Muscle layer of duodenum (tissue), 2 donors: ENCODE results near the gene NKX1-1.

Experiments
- H3K27ac ChIP-seq: one replicate; pipeline ENCODE4 v1.7.0; 2013; ENCODE audit warnings: mild to moderate bottlenecking, low read length
- H3K27me3 ChIP-seq: one replicate; pipeline ENCODE4 v1.7.0; 2013; ENCODE audit warnings: low read depth, mild to moderate bottlenecking, control low read depth, low read length
- H3K36me3 ChIP-seq, 2 donors: one replicate each; pipeline ENCODE4 v1.7.0; 2013; ENCODE audit warnings: low read length in 2 of 2, control low read depth in 1 of 2, mild to moderate bottlenecking in 1 of 2; ENCODE audit not compliant: insufficient read depth in 2 of 2, control insufficient read depth in 1 of 2
- H3K4me1 ChIP-seq, 2 donors: one replicate each; pipeline ENCODE4 v1.7.0; 2013; ENCODE audit warnings: low read length in 2 of 2, mild to moderate bottlenecking in 2 of 2, control low read depth in 1 of 2, moderate library complexity in 1 of 2; ENCODE audit not compliant: insufficient read depth in 2 of 2, control insufficient read depth in 1 of 2
- H3K4me3 ChIP-seq, 2 donors: one replicate each; pipeline ENCODE4 v1.7.0; 2013; ENCODE audit warnings: low read length in 2 of 2, low read depth in 1 of 2, mild to moderate bottlenecking in 1 of 2
- H3K9me3 ChIP-seq, 2 donors: one replicate each; pipeline ENCODE4 v1.7.0; 2013; ENCODE audit warnings: low read length in 2 of 2, control low read depth in 1 of 2, mild to moderate bottlenecking in 1 of 2; ENCODE audit not compliant: control insufficient read depth in 1 of 2
- donor health status: healthy.

Gene NKX1-1

GRCh38 chr4:1379801-1380331 lies 26.4 kb downstream of the NKX1-1 start:
- no peaks in the 10 kb centered on the region for H3K4me1 ChIP-seq
- peaks cover 0 to 64% of the 10 kb centered on the region in 2 donors for H3K36me3 ChIP-seq
- no peaks in the 10 kb centered on the region for H3K27me3 ChIP-seq
- no peak overlapping the region for H3K4me3 ChIP-seq
- no peak overlapping the region for H3K27ac ChIP-seq
- H3K9me3 ChIP-seq = no peaks in the 10 kb centered on the region

- Histone ChIP-seq H3K36me3 (peaks cover 0 to 63% of the 10 kb centered on the region in 2 donors), H3K27ac (no peak overlapping the region), H3K27me3 (no peaks in the 10 kb centered on the region), H3K4me1 (no peaks in the 10 kb centered on the region), H3K4me3 (no peak overlapping the region), H3K9me3 (no peaks in the 10 kb centered on the region)
These were observed 26.9 kb downstream of the NKX1-1 start for GRCh38 chr4:1379351-1379781.

GRCh38 chr4:1378559-1379231 lies 27.5 kb downstream of the NKX1-1 start:
- Histone ChIP-seq H3K27ac (no peak overlapping the region), H3K36me3 (peaks cover 0 to 61% of the 10 kb centered on the region in 2 donors), H3K4me1 (no peaks in the 10 kb centered on the region), H3K27me3 (no peaks in the 10 kb centered on the region), H3K9me3 (no peaks in the 10 kb centered on the region), H3K4me3 (no peak overlapping the region)

GRCh38 chr4:1377606-1378261 lies 28.5 kb downstream of the NKX1-1 start:
- H3K36me3 ChIP-seq = peaks cover 0 to 54% of the 10 kb centered on the region in 2 donors
- H3K9me3 ChIP-seq = no peaks in the 10 kb centered on the region
- H3K4me3 ChIP-seq = no peak overlapping the region
- no peaks in the 10 kb centered on the region for H3K27me3 ChIP-seq
- H3K27ac ChIP-seq = no peak overlapping the region
- H3K4me1 ChIP-seq = no peaks in the 10 kb centered on the region

- Histone ChIP-seq H3K4me3 (no peak overlapping the region), H3K36me3 (peaks cover 0 to 59% of the 10 kb centered on the region in 2 donors), H3K27me3 (no peaks in the 10 kb centered on the region)
These were observed 29.2 kb downstream of the NKX1-1 start for GRCh38 chr4:1376841-1377605.

GRCh38 chr4:1376391-1376840 lies 29.8 kb downstream of the NKX1-1 start:
- Histone ChIP-seq H3K4me3 (no peak overlapping the region), H3K4me1 (no peaks in the 10 kb centered on the region), H3K9me3 (no peaks in the 10 kb centered on the region), H3K27ac (no peak overlapping the region), H3K36me3 (peaks cover 4 to 65% of the 10 kb centered on the region in 2 donors), H3K27me3 (no peaks in the 10 kb centered on the region)

More at GRCh38 chr4:1376841-1377605, 29.2 kb downstream of the NKX1-1 start:
- no peak overlapping the region for H3K27ac ChIP-seq
- H3K9me3 ChIP-seq = no peaks in the 10 kb centered on the region
- H3K4me1 ChIP-seq = no peaks in the 10 kb centered on the region

GRCh38 chr4:1375761-1376322 lies 30.4 kb downstream of the NKX1-1 start:
- peaks cover 5 to 61% of the 10 kb centered on the region in 2 donors for H3K36me3 ChIP-seq

GRCh38 chr4:1375051-1375721 lies 31.1 kb downstream of the NKX1-1 start:
- Histone ChIP-seq H3K4me3 (no peak overlapping the region), H3K4me1 (no peaks in the 10 kb centered on the region), H3K27ac (no peak overlapping the region), H3K27me3 (no peaks in the 10 kb centered on the region), H3K9me3 (no peaks in the 10 kb centered on the region), H3K36me3 (peaks cover 5 to 58% of the 10 kb centered on the region in 2 donors)

More at GRCh38 chr4:1375761-1376322, 30.4 kb downstream of the NKX1-1 start:
- Histone ChIP-seq H3K27ac (no peak overlapping the region), H3K27me3 (no peaks in the 10 kb centered on the region), H3K9me3 (no peaks in the 10 kb centered on the region), H3K4me3 (no peak overlapping the region), H3K4me1 (no peaks in the 10 kb centered on the region)

GRCh38 chr4:1374706-1375045 lies 31.6 kb downstream of the NKX1-1 start:
- no peak overlapping the region for H3K4me3 ChIP-seq
- no peak overlapping the region for H3K27ac ChIP-seq
- H3K9me3 ChIP-seq = no peaks in the 10 kb centered on the region
- no peaks in the 10 kb centered on the region for H3K4me1 ChIP-seq
- peaks cover 5 to 56% of the 10 kb centered on the region in 2 donors for H3K36me3 ChIP-seq
- no peaks in the 10 kb centered on the region for H3K27me3 ChIP-seq

GRCh38 chr4:1373892-1374705 lies 32.1 kb downstream of the NKX1-1 start:
- Histone ChIP-seq H3K4me1 (no peaks in the 10 kb centered on the region), H3K36me3 (peaks cover 5 to 56% of the 10 kb centered on the region in 2 donors), H3K4me3 (no peak overlapping the region), H3K9me3 (no peaks in the 10 kb centered on the region), H3K27ac (no peak overlapping the region), H3K27me3 (no peaks in the 10 kb centered on the region)
